Measurements from ENCODE around the gene AOC3. TPM values are rescaled to one million over a fixed set of nuclear protein-coding genes. Genes with fewer than 3 reads are reported as not detected.
"Not testable (repeated sequence)": the region's sequence is repeated elsewhere in the genome, so short reads cannot be mapped to it uniquely, and the experiment has no call there.

The AOC3 gene
- total and polyA plus RNA-seq, 5 donors: 11.5 to 29.9 (median 27.9) TPM

DNA sequence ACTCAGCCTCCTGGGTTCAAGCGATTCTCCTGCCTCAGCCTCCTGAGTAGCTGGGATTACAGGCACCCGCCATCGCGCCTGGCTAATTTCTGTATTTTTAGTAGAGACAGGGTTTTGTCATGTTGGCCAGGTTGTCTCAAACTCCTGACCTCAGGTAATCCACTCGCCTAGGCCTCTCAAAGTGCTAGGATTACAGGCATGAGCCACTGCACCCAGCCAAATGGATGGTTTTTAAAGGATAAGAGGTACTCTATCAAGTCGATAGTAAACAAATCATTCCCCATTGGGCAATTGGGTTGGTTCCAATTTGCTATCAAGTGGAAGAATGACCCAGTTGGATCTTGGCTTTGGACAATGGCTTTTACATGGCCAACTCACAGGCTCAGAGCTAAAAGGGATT is 30.7 kb downstream of the AOC3 start:
- DNase-seq; H3K4me1 ChIP-seq (ENCODE audit: control insufficient read depth, insufficient read depth, low read length); ATAC-seq; H3K9me3 ChIP-seq (ENCODE audit: control insufficient read depth, low read length); H3K27ac ChIP-seq (ENCODE audit: low read length); intact Hi-C loops (cut with DNase I); H3K27me3 ChIP-seq (ENCODE audit: control insufficient read depth, insufficient read depth); H3K4me3 ChIP-seq (ENCODE audit: low read length): not testable (repeated sequence)
- WGBS: 91% methylated on average over 6 of the region's 6 CpGs

DNA sequence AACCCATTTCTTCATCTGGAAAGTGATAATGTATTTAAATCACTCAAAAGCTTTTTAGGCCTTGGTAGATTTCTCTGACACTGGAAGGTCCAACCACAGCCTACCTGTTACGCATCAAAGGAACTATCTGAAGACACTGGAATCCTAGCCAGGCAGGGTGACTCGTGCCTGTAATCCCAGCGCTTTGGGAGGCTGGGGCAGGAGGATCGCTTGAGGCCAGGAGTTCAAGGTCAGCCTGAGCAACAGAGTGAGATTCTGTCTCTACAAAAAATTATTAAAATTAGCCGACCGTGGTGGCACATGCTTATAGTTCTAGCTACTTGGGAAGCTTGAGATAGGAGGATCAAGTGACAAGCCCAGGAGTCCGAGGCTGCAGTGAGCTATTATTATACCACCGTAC is 31.2 kb downstream of the AOC3 start:
- Histone ChIP-seq H3K27ac (ENCODE audit: low read length) (no peak overlapping the region), H3K9me3 (ENCODE audit: control insufficient read depth, low read length) (no peaks in the 10 kb centered on the region), H3K4me3 (ENCODE audit: low read length) (no peak overlapping the region), H3K4me1 (ENCODE audit: control insufficient read depth, insufficient read depth, low read length) (peaks cover 3% of the 10 kb centered on the region), H3K27me3 (ENCODE audit: control insufficient read depth, insufficient read depth) (no peaks in the 10 kb centered on the region)
- intact Hi-C loops (cut with DNase I): no loop called here
- ATAC-seq (no peak), DNase-seq (no peak)
- WGBS: 90% methylated on average over 8 of the region's 8 CpGs

DNA sequence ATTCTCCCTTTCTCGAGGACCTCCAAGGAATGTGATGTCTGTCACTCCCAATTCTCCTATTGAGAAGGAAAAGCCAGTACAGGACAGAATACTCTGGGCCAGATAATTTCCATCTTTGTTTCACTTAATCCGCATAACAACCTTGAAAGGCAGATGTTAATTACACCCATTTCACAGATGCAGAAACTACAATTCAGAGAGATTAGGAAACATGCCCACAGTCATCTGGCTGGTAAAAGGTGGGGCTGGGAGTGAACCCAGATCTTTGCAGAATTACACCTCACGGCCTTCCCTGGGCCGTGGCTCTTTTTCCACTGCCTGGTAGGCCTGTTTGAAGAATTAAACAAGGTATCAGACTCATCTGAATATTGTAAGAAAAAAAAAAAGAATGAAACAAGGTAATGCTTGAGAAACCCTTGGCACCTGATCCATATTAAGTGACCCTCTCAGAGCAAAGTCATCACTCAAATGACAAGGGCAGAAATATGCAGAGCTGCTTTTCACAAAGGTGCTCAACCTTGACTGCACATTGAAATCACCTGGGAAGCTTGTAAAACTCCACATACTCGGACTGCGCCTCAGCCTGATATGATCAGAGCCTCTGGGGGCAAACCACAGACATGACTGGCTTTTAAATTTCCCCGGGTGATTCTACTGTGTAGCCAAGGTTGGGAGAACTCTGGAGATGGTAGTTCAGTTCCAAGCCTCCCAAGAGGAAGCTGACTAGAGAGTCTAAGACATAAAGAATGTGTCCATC is 33.0 kb downstream of the AOC3 start:
- H3K27me3 ChIP-seq (ENCODE audit: control insufficient read depth, insufficient read depth): no peaks in the 10 kb centered on the region
- WGBS: 90% methylated on average over 7 of the region's 7 CpGs
- no peak for DNase-seq
- ATAC-seq: no peak
- peaks cover 3% of the 10 kb centered on the region for H3K4me1 ChIP-seq (ENCODE audit: control insufficient read depth, insufficient read depth, low read length)
- intact Hi-C loops (cut with DNase I): no loop called here
- no peak overlapping the region for H3K27ac ChIP-seq (ENCODE audit: low read length)
- no peaks in the 10 kb centered on the region for H3K9me3 ChIP-seq (ENCODE audit: control insufficient read depth, low read length)
- H3K4me3 ChIP-seq (ENCODE audit: low read length): no peak overlapping the region

DNA sequence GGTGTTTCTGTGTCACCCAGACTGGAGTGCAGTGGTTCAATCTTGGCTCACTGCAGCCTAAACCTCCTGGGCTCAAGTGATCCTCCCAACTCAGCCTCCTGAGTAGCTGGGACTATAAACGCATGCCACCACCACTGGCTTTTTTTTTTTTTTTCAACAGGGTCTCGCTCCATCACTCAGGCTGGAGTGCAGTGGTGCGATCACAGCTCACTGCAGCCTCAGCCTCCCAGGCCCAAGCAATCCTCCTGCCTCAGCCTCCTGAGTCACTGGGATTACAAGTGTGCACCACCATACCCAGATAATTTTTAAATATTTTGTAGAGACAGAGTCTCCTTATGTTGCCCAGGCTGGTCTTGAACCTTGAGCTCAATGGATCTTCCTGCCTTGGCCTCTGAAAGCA is 34.8 kb downstream of the AOC3 start:
- H3K27me3 ChIP-seq (ENCODE audit: control insufficient read depth, insufficient read depth); ATAC-seq; H3K4me3 ChIP-seq (ENCODE audit: low read length); intact Hi-C loops (cut with DNase I); DNase-seq; H3K27ac ChIP-seq (ENCODE audit: low read length); H3K4me1 ChIP-seq (ENCODE audit: control insufficient read depth, insufficient read depth, low read length); H3K9me3 ChIP-seq (ENCODE audit: control insufficient read depth, low read length): not testable (repeated sequence)
- WGBS: 92% methylated on average over 3 of the region's 3 CpGs

DNA sequence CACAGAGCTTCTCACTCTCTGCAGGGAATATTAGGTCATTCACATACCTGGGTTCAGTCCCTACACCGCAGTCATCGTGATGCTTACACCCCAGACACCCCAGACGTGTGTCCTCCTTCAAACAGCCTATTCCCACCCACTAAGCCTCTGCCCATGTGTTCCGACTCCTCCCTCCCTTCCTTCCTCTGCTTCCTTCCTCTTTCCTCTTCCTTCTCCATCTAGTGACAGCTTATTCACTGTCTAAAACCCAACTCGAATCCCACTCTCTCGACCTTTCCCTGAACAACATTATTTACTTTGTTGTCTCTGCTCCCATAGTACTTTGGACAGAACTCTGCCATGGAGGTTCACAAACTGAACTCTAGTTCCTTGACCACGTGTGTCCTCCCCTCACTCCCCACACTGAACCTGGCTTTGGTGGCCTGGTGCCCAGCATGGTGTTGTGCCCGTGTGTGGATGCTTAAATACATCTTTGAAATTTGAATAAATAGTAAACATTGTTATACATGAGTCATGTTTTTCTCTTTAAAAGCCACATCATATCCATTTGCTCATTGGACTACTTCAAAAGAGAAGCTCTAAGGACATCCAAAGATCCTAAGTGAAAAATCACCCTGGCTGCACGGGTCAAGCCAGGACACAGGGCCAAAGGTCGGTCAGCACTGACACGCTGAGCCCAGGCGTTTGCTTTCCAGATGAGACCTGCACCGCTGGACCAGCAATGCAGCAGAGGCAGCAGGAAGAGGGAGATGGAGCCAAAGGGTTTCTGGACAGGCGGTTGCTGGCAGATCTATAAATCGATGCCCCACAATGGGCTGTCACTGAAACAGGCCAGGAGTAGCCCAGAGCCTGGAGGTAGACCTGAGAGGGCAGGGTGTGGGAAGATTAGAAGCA is 35.5 kb downstream of the AOC3 start:
- Histone ChIP-seq H3K27ac (ENCODE audit: low read length) (no peak overlapping the region), H3K4me3 (ENCODE audit: low read length) (no peak overlapping the region), H3K27me3 (ENCODE audit: control insufficient read depth, insufficient read depth) (no peaks in the 10 kb centered on the region), H3K9me3 (ENCODE audit: control insufficient read depth, low read length) (no peaks in the 10 kb centered on the region), H3K4me1 (ENCODE audit: control insufficient read depth, insufficient read depth, low read length) (peaks cover 6% of the 10 kb centered on the region)
- intact Hi-C loops (cut with DNase I): no loop called here
- DNase-seq (no peak), ATAC-seq (peak in 1 of 2 donors; percentile 17)
- 52% methylated on average over 15 of the region's 15 CpGs for WGBS

DNA sequence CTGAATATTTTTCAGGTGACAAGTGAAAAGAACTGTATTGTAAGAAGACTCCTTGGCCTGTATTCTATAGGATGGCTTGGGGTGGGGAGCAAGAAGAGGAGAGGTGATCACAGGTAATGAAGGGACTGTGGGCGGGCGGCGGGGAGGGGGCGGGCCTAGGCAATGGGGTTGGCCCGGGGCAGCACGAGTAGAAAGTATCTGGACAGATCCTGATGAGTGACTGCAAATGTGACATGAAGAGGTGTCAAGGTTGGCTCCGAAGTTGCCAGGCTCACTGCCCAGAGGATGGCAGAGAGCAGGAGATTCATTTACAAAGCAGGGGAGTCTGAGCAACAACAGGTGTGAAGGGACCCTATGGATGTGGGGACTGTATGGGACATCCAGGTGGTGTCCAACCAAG is 38.8 kb downstream of the AOC3 start:
- peak; percentile 24 to 77 (median 68) for DNase-seq
- peak; percentile 67 to 70 for ATAC-seq
- 83% methylated on average over 7 of the region's 7 CpGs for WGBS
- intact Hi-C loops (cut with DNase I): loop anchor here in 1 of 4 donors (5.0 kb wide), 1 partner anchor 37 kb away; no protein-coding TSS in a partner anchor
- no peaks in the 10 kb centered on the region for H3K27me3 ChIP-seq (ENCODE audit: control insufficient read depth, insufficient read depth)
- H3K9me3 ChIP-seq (ENCODE audit: control insufficient read depth, low read length): no peaks in the 10 kb centered on the region
- peaks cover 18% of the 10 kb centered on the region for H3K4me1 ChIP-seq (ENCODE audit: control insufficient read depth, insufficient read depth, low read length)
- no peak overlapping the region for H3K4me3 ChIP-seq (ENCODE audit: low read length)
- H3K27ac ChIP-seq (ENCODE audit: low read length): no peak overlapping the region

DNA sequence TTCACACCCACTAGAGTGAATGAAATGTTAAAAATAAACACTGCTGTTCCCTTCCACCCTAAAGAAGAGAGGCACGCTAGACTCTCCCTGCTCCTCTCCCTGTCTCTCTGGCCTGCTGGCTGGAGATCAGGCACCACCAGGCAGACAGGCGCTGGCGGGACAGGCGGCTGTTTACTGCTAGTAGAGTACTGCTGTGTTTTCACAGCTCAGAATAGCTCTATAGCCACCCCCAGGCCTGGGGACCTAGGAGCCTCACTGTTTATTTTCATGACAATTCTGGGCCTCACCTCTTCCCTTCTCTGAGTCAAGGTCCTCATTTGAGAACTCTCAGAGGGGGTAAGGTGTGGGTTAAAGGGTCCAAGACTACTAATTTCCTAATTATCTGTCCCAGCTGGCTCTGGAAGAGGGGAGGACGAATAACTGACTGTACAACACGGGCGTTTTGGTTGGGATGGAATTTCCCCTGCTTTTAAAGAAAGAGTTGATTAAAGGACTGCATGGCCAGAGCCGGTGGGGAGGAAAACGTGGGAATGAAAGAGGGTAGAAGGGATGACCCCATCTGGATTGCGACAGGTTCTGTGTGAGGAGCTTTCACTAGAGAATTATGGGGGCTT is 40.6 kb downstream of the AOC3 start:
- WGBS: 22% methylated on average over 10 of the region's 10 CpGs
- intact Hi-C loops (cut with DNase I): loop anchor here in 1 of 4 donors (5.0 kb wide), 1 partner anchor 36 kb away; no protein-coding TSS in a partner anchor
- peaks cover 18% of the 10 kb centered on the region for H3K4me1 ChIP-seq (ENCODE audit: control insufficient read depth, insufficient read depth, low read length)

DNA sequence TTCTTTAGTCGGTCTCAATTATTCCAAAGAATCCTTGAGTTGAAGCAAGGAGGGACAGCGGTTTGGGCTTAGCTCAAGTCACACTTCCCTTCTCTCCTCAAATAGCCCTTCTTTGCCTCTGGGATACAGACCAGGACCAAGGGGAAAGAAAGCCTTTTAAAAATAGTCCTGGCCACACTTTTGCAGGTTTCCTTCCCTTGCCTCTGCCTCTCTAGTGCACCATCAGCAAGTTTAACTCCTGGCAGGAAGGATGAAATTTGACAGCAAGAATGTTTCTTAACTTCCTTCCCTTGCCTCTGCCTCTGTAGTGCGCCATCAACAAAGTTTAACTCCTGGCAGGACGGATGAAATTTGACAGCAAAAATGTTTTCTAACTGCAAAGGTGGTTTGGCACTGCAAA is 42.4 kb downstream of the AOC3 start:
- H3K27ac ChIP-seq (ENCODE audit: low read length): peak overlapping the region; percentile 50
- H3K9me3 ChIP-seq (ENCODE audit: control insufficient read depth, low read length): no peaks in the 10 kb centered on the region
- intact Hi-C loops (cut with DNase I): loop anchor here in 1 of 4 donors (5.0 kb wide), 1 partner anchor 34 kb away; no protein-coding TSS in a partner anchor
- no peak overlapping the region for H3K4me3 ChIP-seq (ENCODE audit: low read length)
- no peak for DNase-seq
- 19% methylated on average over 4 of the region's 4 CpGs for WGBS
- H3K27me3 ChIP-seq (ENCODE audit: control insufficient read depth, insufficient read depth): no peaks in the 10 kb centered on the region
- no peak for ATAC-seq
- peaks cover 15% of the 10 kb centered on the region for H3K4me1 ChIP-seq (ENCODE audit: control insufficient read depth, insufficient read depth, low read length)

More for the DNA sequence above, 40.6 kb downstream of the AOC3 start:
- Histone ChIP-seq H3K27me3 (ENCODE audit: control insufficient read depth, insufficient read depth) (no peaks in the 10 kb centered on the region), H3K27ac (ENCODE audit: low read length) (peak overlapping the region; percentile 93), H3K9me3 (ENCODE audit: control insufficient read depth, low read length) (no peaks in the 10 kb centered on the region), H3K4me3 (ENCODE audit: low read length) (no peak overlapping the region)
- ATAC-seq (peak; percentile 93 to 94), DNase-seq (peak; percentile 67 to 89 (median 89))

DNA sequence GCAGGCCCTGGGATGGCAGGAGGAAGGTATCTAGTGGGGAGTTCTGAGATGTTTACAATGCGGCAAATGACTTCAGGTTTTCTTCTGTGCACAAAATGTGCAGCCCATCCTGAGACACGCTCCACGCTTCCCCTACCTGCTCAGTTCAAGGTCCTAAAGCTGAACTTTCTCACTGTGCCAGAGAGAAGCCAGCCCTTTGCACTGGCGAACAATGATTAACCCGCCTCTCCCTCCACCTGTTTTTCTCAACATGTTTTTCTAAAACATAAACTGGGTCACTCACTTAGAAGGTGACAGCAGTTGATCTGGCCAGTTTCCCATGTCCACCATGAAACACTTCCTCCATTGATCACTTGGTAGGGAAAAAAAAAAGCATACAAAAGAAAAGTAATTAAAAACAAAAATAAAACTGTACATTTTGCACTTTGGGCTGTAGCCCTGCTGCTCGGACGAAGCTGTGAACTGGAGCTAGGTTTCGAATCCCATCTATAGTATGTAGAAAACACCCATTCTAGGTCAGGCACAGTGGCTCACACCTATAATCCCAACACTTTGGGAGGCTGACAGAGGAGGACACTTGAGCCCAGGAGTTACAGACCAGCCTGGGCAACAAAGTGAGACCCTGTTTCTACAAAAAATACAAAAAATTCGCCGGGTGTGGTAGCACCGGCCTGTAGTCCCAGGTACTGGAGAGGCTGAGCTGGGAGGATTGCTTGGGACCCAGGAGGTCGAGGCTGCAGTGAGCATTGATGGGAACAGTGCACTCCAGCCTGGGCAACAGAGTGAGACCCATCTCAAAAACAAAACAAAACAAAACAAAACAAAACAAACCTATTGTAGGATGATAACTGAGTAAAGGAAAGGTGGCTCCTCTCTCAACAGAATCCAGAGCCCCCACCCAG is 43.5 kb downstream of the AOC3 start:
- no peak for DNase-seq
- H3K4me3 ChIP-seq (ENCODE audit: low read length): no peak overlapping the region
- intact Hi-C loops (cut with DNase I): loop anchor here in 1 of 4 donors (5.0 kb wide), 1 partner anchor 33 kb away; no protein-coding TSS in a partner anchor
- no peak for ATAC-seq
- 76% methylated on average over 12 of the region's 12 CpGs for WGBS
- H3K27me3 ChIP-seq (ENCODE audit: control insufficient read depth, insufficient read depth): no peaks in the 10 kb centered on the region
- H3K4me1 ChIP-seq (ENCODE audit: control insufficient read depth, insufficient read depth, low read length): peaks cover 15% of the 10 kb centered on the region
- no peaks in the 10 kb centered on the region for H3K9me3 ChIP-seq (ENCODE audit: control insufficient read depth, low read length)
- no peak overlapping the region for H3K27ac ChIP-seq (ENCODE audit: low read length)

DNA sequence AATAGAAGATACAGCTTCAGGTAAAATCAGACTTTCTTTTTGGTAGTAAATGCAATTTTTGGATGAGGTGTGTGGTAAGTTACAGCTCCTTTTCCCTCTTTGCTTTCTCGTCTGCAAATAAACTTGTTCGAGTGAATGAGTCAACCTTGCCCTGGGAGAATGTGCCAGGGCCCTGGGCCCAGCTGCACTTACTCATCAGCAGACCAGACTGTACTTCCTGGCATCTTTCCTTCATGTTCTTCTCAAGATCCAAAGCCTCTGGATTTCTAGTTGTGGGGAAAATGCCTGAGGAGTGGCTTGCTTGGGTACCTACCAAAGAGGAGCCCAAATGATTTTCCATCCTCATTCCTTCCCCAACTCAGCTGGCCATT is 44.2 kb downstream of the AOC3 start:
- WGBS: 10% methylated on average over 2 of the region's 2 CpGs
- no peak overlapping the region for H3K4me3 ChIP-seq (ENCODE audit: low read length)
- no peaks in the 10 kb centered on the region for H3K27me3 ChIP-seq (ENCODE audit: control insufficient read depth, insufficient read depth)
- peaks cover 15% of the 10 kb centered on the region for H3K4me1 ChIP-seq (ENCODE audit: control insufficient read depth, insufficient read depth, low read length)
- no peaks in the 10 kb centered on the region for H3K9me3 ChIP-seq (ENCODE audit: control insufficient read depth, low read length)
- peak; percentile 66 to 68 for ATAC-seq
- peak overlapping the region; percentile 22 for H3K27ac ChIP-seq (ENCODE audit: low read length)
- intact Hi-C loops (cut with DNase I): no loop called here
- DNase-seq: peak; percentile 80 to 91 (median 90)
